ENCODE results near the gene PIGH. TPM values are rescaled to one million over a fixed set of nuclear protein-coding genes. Genes with fewer than 3 reads are reported as not detected.

PIGH gene
- total and polyA plus RNA-seq, 2 experiments from 2014 or later, result 64.4 to 75.8 TPM

GRCh38 chr14:67562025-67562775 lies 37.9 kb downstream of the PIGH start:
- TF ChIP-seq CTCF (IDR thresholded peaks at IDR 0.05; ENCODE audit: poor library complexity) (no peak), EZH2phosphoT487 (IDR thresholded peaks at IDR 0.05; ENCODE audit: low read depth, severe bottlenecking, unreplicated experiment) (no peak), EZH2 (IDR thresholded peaks at IDR 0.05; ENCODE audit: borderline replicate concordance) (no peak)
- H3K4me2 ChIP-seq, result no peak overlapping the region
- H3K27ac ChIP-seq, result no peak overlapping the region
- H2AFZ ChIP-seq, result no peak overlapping the region
- no peaks in the 10 kb centered on the region for H4K20me1 ChIP-seq (ENCODE audit: insufficient read depth, poor library complexity, severe bottlenecking)
- no peak for DNase-seq (ENCODE audit: low spot score)
- H3K9me2 ChIP-seq (replicated peaks; ENCODE audit: insufficient read depth), result no peaks in the 10 kb centered on the region
- H3K4me3 ChIP-seq, result no peak overlapping the region
- no peaks in the 10 kb centered on the region for H3K27me3 ChIP-seq
- no peaks in the 10 kb centered on the region for H3K9me3 ChIP-seq (ENCODE audit: low read depth)
- no peaks in the 10 kb centered on the region for H3K79me2 ChIP-seq
- no peaks in the 10 kb centered on the region for H3K36me3 ChIP-seq (replicated peaks; ENCODE audit: insufficient read depth, low read depth)
- WGBS (ENCODE audit: low lambda C conversion rate, missing lambda C conversion rate), result 96% methylated on average over 14 of the region's 14 CpGs
- peaks cover 8% of the 10 kb centered on the region for H3K4me1 ChIP-seq (ENCODE audit: insufficient read depth)

- Histone ChIP-seq H3K4me2 (no peak overlapping the region), H3K36me3 (replicated peaks; ENCODE audit: insufficient read depth, low read depth) (no peaks in the 10 kb centered on the region), H4K20me1 (ENCODE audit: insufficient read depth, poor library complexity, severe bottlenecking) (no peaks in the 10 kb centered on the region), H3K9me2 (replicated peaks; ENCODE audit: insufficient read depth) (no peaks in the 10 kb centered on the region), H3K27ac (no peak overlapping the region), H3K4me3 (no peak overlapping the region), H3K27me3 (no peaks in the 10 kb centered on the region), H3K79me2 (no peaks in the 10 kb centered on the region), H2AFZ (no peak overlapping the region), H3K9me3 (ENCODE audit: low read depth) (no peaks in the 10 kb centered on the region), H3K4me1 (ENCODE audit: insufficient read depth) (no peaks in the 10 kb centered on the region)
- no peak for DNase-seq (ENCODE audit: low spot score)
- 78% methylated on average over 4 of the region's 4 CpGs for WGBS (ENCODE audit: low lambda C conversion rate, missing lambda C conversion rate)
- TF ChIP-seq EZH2phosphoT487 (IDR thresholded peaks at IDR 0.05; ENCODE audit: low read depth, severe bottlenecking, unreplicated experiment), result no peak
- TF ChIP-seq CTCF (IDR thresholded peaks at IDR 0.05; ENCODE audit: poor library complexity), result no peak
- TF ChIP-seq EZH2 (IDR thresholded peaks at IDR 0.05; ENCODE audit: borderline replicate concordance), result no peak
Observed at GRCh38 chr14:67559639-67560038, 40.4 kb downstream of the PIGH start.

DNA sequence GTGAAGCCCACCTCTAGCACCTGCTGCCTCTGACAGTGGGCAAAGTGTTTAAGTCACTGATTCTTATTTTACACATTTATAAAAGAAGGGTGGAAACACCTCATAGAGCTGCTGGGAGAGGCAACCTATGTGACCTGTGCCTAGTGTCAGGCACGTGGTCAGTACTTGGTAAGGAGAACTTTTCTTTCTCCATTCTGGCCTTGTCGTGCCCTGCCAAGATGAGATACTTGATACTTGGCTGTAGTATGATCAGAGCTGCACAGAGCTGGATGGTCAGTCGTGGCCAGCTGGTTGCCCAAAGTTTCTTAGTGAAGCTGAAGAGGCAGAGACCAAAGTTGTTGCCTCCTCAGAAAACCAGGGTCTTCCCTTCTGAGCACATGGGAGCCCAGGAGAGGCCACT lies 42.4 kb downstream of the PIGH start:
- Histone ChIP-seq H3K4me2 (no peak overlapping the region), H3K27ac (peak overlapping the region; percentile 73), H3K9me2 (replicated peaks; ENCODE audit: insufficient read depth) (no peaks in the 10 kb centered on the region), H3K4me1 (ENCODE audit: insufficient read depth) (no peaks in the 10 kb centered on the region), H4K20me1 (ENCODE audit: insufficient read depth, poor library complexity, severe bottlenecking) (no peaks in the 10 kb centered on the region), H3K9me3 (ENCODE audit: low read depth) (no peaks in the 10 kb centered on the region), H3K36me3 (replicated peaks; ENCODE audit: insufficient read depth, low read depth) (no peaks in the 10 kb centered on the region), H3K79me2 (no peaks in the 10 kb centered on the region), H3K27me3 (no peaks in the 10 kb centered on the region), H2AFZ (no peak overlapping the region), H3K4me3 (no peak overlapping the region)
- no peak for DNase-seq (ENCODE audit: low spot score)
- 90% methylated on average over 3 of the region's 3 CpGs for WGBS (ENCODE audit: low lambda C conversion rate, missing lambda C conversion rate)
- TF ChIP-seq EZH2phosphoT487 (IDR thresholded peaks at IDR 0.05; ENCODE audit: low read depth, severe bottlenecking, unreplicated experiment) (no peak), EZH2 (IDR thresholded peaks at IDR 0.05; ENCODE audit: borderline replicate concordance) (no peak), CTCF (IDR thresholded peaks at IDR 0.05; ENCODE audit: poor library complexity) (no peak)

Measured in hepatocyte (in vitro differentiated cells).